DMS114 treated with DMSO at 0.1 percent for 48 hours (cell line): ENCODE results near the gene PLEKHA6.

Experiments used
- DNase-seq: peaks from one replicate; lab custom pipeline; 2025; ENCODE audit not compliant: unreplicated experiment; lab: John Stamatoyannopoulos, UW

The PLEKHA6 gene

DNA sequence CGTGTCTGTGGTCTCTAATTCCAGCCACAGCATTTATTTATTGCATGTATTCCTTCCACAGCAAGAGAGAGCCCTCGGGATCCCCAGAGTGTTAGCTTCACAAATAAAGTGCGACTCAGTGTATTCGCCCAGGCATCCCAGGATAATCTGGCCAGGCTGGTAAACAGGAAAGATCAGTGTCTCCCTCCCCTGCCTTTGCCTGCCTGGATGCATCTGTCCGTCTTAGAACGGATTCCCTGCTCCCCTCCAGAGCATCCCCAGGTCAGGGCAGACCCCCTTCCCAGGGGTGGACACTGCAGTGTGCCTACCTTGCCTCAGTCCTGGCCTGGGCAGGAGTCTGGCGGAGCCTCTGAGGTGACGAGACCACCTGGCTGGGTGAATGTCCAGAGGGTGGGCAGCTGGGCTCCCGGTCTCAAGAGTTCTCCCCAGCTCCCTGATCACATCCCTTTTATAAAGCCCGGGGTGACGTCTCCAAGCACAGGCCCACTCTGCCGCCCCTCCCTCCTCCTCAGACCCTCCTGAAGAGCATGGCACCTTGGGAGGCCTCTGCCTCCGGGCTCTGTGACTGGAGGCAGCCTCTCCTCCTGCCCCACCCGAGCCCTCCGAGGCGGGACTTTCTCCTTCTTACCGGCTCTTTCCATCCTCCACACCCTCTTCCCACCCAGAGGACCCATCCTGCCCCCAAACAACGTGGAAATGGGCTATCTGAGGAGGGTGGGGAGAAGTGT, 163.5 kb downstream of the PLEKHA6 start, which contains the start of gene KISS1:
KISS1 (minus strand) TSS at position 424 of the 728 bp plus-strand sequence. CDS start 3,615 bp downstream, outside the sequence.
- no peak for DNase-seq

DNA sequence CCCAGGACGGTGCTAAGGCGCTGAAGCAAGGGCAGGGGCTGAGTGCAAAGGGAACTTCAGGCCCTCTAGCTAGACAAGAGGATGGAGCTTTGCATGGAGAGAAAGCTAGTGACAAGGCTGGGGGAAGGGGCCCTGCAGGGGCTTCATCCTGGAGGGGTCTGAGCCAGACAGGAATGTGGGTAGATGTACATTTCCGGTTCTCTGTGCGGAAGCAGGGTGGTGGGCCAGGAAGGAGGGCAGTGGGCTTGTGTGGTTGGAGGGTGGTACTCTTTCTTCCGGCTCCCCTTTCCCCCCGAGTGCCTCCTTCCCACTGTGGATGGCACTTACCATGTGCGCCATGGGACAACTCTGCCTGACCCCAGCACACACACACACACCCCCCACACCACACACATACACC, 165.0 kb downstream of the PLEKHA6 start:
- no peak for DNase-seq

DNA sequence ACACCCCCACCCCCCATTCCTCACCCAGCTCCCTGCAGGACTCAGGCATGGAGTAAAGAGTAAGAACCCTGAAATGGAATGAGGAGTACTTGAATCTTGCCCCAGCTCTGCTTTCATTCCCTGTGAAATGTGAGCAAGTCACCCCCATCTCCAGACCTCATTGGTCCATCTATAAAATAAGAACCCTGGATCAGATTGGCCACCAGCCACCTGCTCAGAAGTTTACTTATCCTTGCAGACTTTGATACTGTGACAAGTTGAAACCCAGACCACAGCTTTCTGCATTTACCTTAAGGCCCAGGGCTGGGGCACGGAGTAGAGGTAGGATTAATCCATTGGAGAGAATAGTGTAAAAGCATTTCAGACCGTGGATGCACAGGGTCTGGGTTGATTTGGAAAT, 165.6 kb downstream of the PLEKHA6 start:
- no peak for DNase-seq

DNA sequence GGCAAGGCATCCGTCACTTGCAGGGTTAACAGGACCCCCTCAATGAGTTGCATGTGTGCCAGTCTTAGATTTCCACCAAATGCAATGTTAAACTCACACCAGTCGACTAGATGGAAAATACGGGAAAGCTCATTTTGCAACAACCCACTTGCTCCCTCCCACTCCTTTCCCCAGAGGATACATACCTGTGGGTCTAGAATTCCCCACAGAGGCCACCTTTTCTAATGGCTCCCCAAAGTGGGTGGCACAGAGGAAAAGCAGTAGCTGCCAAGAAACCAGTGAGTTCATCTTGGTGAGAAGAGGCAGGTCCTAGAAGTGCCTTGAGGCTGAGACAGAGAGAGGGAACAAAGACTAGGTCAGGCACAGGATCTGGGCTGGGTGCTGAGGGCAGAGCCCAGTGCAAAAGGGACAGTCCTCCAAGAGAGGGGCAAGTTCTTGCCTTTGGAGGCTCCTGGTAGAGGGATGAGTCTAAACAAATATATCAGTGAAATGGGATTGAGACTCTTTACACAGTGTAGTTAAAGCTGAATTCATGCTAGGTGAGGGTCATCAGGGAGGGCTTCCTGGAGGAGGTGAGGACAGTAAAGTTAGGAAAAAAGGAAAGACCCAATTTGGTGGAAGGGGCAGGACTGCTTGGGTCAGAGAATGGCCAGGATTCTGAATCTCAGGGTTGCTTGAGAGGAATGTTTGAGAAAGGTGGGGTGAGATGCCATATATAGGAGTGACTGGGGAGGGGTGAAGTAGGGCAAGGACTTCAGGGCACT, 167.0 kb downstream of the PLEKHA6 start:
- DNase-seq, result no peak

DNA sequence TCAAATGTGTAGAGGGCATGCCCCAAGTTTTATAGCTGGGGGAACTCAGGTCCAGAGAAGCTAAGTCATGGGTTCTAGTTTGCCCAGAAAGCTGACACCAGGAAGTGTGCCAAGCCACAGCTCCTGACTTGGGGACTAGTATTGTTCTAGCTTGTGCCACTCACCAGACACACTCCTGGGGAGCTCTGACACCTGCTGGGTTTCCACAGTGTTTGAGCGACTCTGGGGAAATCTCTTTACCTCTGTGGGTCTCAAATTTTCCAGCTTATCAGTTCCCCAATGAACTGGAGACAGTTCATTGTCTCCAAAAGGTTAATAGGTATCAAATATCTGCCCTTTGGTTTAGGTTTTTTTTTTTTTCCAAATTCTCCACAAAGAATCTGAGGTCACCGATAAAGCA, 167.7 kb downstream of the PLEKHA6 start:
- no peak for DNase-seq

DNA sequence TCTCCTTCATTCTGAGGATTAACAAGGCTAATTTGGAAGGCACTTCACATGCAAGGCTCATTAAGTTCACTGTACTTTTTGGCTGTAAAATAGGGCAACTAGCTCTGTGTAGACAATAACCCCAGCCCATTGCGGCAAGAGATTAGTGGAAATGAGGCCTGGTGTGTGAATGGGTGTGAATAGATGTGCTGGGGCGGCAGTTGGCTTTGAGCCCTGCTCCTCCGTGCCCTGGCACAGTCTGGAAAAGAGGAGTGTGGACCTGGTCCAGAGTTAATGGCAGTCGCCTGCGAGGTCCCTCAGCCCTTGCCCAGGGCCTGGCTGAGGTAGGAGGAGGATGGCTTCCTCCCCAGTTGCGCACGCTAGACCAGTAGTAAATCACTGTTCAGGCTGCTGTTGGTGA, 168.3 kb downstream of the PLEKHA6 start:
- DNase-seq, result no peak

DNA sequence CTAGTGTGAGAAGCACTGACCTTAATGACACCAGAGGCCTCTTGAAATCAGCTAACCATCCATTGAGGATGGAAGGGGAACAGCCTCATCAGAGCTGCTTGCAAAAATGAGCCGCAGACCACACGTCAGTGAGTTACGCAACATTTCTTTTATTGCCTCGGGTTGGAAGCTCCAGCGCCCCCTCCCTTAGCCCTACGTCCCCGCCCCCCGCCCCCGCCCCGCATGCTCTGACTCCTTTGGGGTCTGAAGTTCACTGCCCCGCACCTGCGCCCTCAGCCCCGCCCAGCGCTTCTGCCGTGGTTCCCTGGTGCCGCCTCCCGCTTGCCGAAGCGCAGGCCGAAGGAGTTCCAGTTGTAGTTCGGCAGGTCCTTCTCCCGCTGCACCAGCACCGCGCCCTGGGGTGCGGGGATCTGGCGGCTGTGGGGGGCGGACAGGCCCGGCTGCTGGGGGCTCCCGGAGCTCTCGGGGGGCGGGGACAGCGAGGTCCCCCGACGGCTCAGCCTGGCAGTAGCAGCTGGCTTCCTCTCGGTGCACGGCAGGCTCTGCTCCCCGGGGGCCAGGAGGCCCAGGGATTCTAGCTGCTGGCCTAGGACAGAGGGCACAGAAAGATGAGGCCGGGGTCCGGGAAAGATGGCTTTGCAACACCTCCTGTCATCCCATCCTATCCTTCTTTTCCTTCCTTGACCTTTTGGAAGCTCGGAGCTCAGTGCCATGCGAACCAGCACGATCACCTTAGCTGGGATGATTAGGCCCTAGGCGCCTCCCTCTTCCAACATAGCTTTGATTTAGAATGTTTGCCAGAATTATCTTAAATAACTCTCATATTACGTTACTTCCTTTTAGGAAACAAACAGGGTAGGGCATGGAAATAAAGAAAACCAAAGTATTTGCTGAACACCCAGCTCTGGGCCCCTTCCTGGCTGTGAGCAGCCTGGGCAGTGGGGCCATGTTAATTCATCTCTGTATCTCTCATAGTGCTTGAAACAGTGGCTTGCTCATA, 169.2 kb downstream of the PLEKHA6 start:
- no peak for DNase-seq

DNA sequence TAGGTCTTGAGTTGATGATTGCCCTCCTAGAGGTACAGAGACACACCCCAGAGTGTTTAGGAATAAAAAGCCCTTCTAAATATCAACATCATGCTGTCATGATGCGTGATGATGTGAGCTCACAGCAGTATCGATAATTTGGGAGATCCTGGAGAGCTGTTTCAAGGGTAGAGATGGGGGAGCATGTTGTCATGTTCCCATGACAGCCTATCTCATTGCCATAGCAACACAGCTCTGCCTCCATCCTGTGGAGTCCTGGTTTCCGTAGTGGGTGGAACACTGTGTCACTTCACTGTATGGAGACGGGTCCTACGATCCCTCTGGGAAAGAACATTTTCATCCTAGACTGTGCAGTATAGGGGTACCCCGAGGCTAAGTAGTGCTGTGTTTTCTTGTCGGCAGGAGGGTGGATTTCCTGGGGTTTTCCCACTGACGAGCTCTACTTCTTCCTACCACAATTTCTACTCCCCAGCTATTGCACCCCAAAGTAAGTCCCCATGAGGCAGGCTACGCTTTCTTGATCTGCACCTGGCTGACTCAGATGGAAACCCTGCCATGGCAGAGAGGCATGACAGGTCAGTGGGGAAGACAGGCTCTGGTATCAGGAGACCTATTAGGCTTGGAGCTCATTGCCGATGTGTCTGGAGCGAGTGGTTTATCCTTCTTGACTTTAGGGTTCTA, 170.6 kb downstream of the PLEKHA6 start:
- no peak for DNase-seq

DNA sequence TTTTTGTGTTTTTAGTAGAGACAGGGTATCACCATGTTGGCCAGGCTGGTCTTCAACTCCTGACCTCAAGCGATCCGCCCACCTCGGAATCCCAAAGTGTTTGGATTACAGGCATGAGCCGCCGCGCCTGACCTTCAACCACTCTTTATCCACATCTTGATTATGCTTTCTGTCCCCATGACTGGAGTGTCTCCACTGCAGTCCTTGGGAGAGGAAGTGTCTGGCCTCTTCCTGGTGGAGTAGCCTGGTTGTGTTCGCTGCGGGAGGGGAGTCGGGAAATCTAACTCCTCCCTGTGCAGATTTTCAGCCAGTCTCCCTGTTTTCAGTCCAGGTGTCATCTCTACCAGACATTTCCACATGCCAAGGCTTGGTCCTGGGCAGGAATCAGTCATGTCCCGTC, 173.1 kb downstream of the PLEKHA6 start:
- no peak for DNase-seq

DNA sequence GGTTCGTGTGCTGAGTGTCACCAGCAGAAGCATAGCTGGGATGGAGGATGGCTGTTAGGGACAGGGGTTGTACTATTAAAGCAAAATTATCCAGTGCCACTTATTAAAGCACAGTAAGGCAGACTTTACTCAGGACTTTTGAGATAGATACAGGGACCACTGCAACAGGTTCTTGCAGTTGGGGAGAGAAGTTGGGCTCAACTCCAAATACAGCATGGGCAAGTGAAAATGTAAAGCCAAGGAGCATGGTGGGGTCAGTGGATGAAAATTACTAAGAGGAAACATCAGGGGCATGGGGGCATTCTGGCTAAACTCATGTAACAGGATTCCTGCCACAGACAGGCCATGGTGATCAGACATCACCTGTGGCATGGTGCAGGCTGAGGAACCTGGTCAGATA, 178.6 kb downstream of the PLEKHA6 start:
- DNase-seq, result no peak

DNA sequence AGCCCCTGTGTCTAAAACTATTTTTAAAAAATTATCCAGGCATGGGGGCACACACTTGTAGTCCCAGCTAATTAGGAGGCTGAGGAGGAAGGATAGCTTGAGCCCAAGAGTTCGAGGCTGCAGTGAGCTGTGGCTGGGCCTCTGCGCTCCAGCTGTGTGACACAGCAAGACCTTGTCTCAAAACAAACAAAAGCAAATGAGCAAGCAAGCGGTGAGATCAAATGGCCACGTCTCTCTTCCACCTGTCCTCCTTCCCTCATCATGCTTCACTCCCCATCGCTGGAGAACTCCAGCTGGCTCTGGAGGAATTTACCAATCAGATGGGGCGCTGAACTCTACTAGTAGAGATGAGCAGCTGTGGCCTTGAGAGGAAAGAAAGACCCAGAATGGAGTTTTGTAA, 179.6 kb downstream of the PLEKHA6 start:
- DNase-seq, result no peak

DNA sequence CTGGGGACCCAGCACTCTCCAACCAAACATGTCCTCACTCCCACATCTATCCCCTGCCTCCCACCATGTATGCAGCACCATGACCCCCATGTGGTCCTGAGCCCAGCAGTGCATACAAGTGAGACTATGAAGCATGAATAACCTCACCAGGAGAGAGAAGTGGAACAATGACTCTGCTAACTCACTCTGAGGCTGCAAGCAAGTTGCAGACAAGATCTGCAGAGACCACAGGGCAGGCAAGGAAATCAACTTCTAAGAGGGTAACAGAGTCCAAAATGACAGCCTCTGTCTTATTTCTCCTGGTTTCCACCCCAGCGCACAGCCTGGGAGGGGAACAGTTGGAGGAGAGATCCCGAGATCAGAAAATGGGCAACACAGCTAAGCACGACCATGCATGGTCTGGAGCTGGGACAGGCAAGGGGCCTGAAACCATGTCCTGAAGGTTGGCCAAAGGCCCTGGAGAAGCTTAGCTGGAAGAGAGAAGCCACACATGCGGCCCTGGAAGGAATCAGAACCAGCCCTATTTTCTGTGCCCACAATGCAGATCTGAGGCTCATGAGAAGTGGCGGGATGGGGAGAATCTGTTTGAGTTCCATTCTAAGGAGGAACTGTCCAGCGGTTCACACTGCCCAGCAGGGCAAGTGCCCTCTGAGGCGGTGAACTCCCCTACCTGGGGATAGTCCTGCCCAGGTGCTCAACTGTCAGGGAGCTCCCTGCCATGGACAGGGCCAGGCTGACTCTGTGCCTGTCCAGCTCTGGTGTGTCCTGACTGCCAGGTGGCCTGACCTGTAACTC, 181.0 kb downstream of the PLEKHA6 start:
- DNase-seq, result no peak

DNA sequence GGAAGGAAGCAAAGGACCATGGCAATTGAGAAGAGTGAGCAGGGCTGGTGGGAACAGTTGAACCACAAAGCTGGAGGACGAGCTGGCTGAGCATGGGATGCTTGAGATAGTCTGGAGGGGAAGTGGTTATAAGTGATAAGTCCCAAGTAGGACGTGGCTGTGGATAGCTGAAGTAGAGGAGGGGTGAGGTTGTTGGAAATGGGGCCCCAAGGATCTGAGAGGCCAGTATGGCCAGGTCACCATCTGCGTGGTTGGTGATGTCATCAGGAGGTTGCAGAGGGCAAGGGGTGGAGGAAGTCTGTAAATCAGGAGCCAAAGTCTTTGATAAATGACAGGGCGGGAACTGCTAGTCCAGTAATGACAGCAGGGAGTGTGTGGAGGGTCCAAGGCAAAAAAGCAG, 182.6 kb downstream of the PLEKHA6 start:
- no peak for DNase-seq

DNA sequence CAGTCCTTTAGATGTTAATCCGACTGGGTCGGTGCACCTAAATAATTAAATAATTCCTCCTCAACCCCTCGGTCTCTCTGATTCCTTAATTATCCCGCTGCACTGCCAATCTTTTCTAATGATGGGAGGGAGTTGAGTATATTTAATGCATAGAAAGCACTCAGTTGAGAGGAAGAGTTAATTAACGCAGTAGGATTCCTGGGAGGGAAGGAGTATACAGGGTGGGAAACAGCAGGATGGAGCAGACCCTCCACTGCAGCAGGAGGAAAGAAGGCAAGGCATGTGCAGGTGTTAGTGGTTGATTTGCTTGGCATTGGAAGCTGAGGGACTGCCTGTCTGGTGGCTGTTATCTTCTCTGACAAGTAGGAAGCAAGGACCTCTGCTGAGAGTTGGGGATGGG, 183.7 kb downstream of the PLEKHA6 start:
- DNase-seq, result no peak

DNA sequence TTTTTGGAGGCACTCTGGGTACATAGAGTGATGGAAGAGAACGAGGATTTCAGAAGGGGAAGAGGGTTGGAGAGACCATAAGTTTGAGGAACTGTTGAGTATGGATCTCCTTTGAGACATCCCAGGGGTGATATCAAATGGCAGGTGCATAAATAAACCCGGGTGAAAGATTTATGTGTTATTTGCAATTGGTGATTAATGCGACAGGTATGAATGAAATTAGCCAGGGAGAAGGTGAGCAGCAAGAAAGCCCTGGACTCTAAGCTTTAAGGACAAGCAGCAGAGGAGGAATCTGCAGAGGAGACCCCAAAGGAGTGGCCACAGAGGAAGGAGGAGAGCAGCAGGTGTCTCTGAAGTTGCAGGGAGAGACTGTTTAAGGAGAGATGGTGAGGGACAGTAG, 184.8 kb downstream of the PLEKHA6 start:
- DNase-seq, result no peak

DNA sequence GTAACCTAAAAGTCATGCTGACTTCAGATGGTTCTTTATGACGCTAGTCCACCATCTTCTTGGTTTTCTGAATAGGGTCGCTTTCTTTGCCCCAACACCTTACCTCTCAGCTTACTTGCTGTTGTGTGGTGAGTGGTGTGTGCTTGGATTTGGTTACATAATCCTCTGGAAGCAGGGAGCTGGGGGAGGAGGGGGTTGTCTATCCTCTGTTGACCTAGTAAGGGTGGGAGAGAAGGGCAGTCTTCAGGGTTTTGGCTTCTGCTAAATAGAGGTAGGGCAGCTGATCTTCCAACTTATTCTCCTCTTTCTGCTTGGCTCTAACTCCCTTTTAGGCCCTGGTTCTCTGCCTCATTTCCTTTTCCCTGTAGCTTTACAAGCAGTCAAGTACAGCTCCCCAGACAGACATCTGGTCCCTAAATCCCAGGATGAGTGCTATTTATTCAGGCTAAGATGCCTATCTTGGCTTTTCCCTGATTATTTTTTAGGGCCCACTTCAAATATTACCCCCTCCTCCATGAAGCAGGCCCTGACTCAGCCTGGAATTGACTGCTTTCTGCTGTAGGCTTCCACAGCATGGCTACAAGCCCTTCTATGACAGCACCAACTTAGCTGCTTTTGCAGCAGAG, 187.2 kb downstream of the PLEKHA6 start:
- no peak for DNase-seq

DNA sequence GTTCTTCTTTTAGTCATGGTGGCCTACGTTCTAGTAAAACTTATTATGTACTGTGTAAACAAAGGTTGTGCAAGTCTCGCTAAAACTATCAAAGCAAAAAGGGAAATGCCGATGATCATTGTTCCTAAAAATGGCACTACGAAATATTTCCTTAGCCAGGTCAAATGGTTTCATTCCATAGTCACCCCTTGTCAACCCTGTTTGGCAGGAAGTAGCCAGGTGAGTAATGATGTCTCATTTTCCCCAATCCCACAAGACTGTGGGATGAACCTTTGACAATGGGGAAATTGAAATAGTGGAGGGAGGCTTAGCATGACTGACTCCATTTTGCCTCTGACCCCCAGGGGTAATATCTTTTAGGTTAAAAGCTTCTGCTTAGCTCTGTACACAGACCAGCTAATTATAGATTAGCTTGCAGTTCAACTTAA, 188.0 kb downstream of the PLEKHA6 start:
- DNase-seq, result no peak

DNA sequence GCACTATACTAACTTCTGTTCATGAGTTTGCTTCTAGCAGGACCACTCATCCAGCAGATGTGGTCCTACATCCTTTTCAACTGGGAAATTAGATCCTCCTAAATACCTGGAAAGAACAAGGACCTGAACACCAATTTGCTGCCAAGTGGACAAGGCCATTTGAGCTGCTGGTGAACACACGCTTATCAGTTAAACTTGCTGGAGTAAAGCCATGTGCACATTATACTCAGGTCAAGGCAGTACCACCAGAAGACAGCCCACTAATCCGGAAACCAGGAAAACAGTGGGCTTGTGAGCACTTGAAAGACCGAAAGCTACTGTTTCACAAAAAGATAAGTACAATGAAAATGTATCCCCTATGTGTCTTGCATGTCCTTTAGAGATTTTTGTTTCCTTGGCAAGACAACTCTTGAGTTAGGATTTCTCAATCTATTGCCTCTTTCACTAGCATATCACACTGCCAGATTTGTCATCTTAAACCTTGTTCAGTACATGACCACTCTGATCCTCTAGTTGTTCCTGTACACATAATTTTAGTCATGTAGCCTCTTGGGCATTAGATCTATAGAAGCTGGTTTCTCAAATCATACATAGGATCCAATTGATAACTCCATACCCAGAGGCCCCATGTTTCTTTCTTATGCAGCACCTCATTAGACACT, 189.1 kb downstream of the PLEKHA6 start:
- DNase-seq, result no peak

DNA sequence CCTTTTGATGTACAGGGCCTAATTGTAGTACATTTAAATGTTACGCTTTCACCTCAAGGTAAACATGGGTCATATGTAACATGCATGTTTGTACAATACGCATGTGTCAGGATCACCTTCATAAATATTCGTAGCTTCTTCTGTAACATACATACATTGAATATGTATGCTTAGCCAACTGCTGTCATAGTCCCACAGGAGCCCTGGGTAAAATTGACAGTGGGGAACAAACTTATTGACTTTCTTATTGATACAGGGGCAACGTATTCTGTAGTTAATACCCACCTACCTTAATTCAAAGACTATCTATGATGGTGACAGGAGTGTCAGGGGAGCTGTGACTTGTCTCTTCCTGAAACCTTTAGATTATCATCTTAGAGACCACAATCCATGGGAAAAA, 189.9 kb downstream of the PLEKHA6 start:
- DNase-seq, result no peak
